ENCODE results near the gene FAM222B. TPM values are rescaled to one million over a fixed set of nuclear protein-coding genes. Genes with fewer than 3 reads are reported as not detected.

The FAM222B gene
- total and polyA plus RNA-seq, 9 of the 15 experiments (the other 6 are each of a cell fraction or from before 2014, with no cell fraction given), result 4.0 to 34.6 (median 7.5) TPM

GRCh38 chr17:28741358-28742349 is 100.9 kb downstream of the FAM222B start (continued):
- peak; percentile 34; the same call in 1 of the 2 replicates for TF ChIP-seq ZNF274 (IDR thresholded peaks at IDR 0.05; ENCODE audit: borderline replicate concordance, low read depth, low read length)
- peak in 1 of 2 experiments; percentile 91; a peak in 2 of 4 replicates for TF ChIP-seq CSDE1 (IDR thresholded peaks at IDR 0.05)
- TF ChIP-seq LARP7 (IDR thresholded peaks at IDR 0.05), result no peak
- TF ChIP-seq NCOR1 (IDR thresholded peaks at IDR 0.05), result peak; percentile 62; the same call in 1 of the 2 replicates
- TF ChIP-seq NFE2 (IDR thresholded peaks at IDR 0.05; ENCODE audit: low read depth), result peak; percentile 20; the same call in 1 of the 2 replicates
- peak; percentile 87 for TF ChIP-seq ZNF75A (CRISPR knock-in tag; IDR thresholded peaks at IDR 0.05)
- TF ChIP-seq GTF2B (IDR thresholded peaks at IDR 0.05; ENCODE audit: extremely low read depth, insufficient read length), result no peak
- TF ChIP-seq NFIC (IDR thresholded peaks at IDR 0.05), result peak; percentile 54
- TF ChIP-seq KDM2B (CRISPR knock-in tag; IDR thresholded peaks at IDR 0.05), result no peak
- TF ChIP-seq MAFG (tag; conservative IDR thresholded peaks at IDR 0.05), result no peak
- peak; percentile 50; the same call in 1 of the 2 replicates for TF ChIP-seq MBD2 (IDR thresholded peaks at IDR 0.05; ENCODE audit: borderline replicate concordance, low read depth)
- peak; percentile 69; the same call in 1 of the 2 replicates for TF ChIP-seq BMI1 (IDR thresholded peaks at IDR 0.05; ENCODE audit: low read length)
- no peak for TF ChIP-seq ZBTB9 (CRISPR knock-in tag; IDR thresholded peaks at IDR 0.05)
- TF ChIP-seq RFX1 (IDR thresholded peaks at IDR 0.05), result peak; percentile 98
- TF ChIP-seq CUX1 (CRISPR knock-in tag; IDR thresholded peaks at IDR 0.05), result no peak
- TF ChIP-seq MYC (IDR thresholded peaks at IDR 0.05; ENCODE audit: low read depth, low read length), result peak; percentile 64; the same call in 1 of the 2 replicates
- no peak for TF ChIP-seq MYC (CRISPR knock-in tag; IDR thresholded peaks at IDR 0.05; ENCODE audit: borderline replicate concordance, low read depth)
- TF ChIP-seq GABPA (tag; conservative IDR thresholded peaks at IDR 0.05; ENCODE audit: low read depth), result 0 out of 2 replicates have a peak, but pooled peaks have one; percentile 27
- peak; percentile 42; the same call in 1 of the 2 replicates for TF ChIP-seq DPF2 (IDR thresholded peaks at IDR 0.05)

All from K562 (cell line).